WTC11 (cell line): ENCODE measurements around the gene ABCD2. TPM values are rescaled to one million over a fixed set of nuclear protein-coding genes. Genes with fewer than 3 reads are reported as not detected.

Experiments used
- ATAC-seq: fragments of 200-7000 bp; cut with Tn5 transposase; 2 replicates; pipeline ENCODE4 v1.10.0; 2021; ENCODE audit warnings: mild to moderate bottlenecking, moderate library complexity
- CTCF ChIA-PET: fragments of 300-600 bp; sonication (Branson Sonifier 250); formaldehyde crosslinking; loops from one replicate; lab custom pipeline; 2021; ENCODE audit warnings: antibody characterized with exemption; lab: Charles Lee
- POLR2A ChIA-PET: fragments of 350-600 bp; sonication (Branson Sonifier 250); formaldehyde crosslinking; loops from one replicate; lab custom pipeline; 2021; ENCODE audit warnings: antibody characterized with exemption; lab: Charles Lee
- DNase-seq: peaks from one replicate; pipeline ENCODE4 v3.0.0; 2021; ENCODE audit warnings: low spot score
- H3K27ac Mint-ChIP-seq: 2 replicates; pipeline ENCODE4 v1.8.0; 2021; ENCODE audit warnings: mixed read lengths
- H3K27me3 Mint-ChIP-seq: 2 replicates; pipeline ENCODE4 v1.8.0; 2021; ENCODE audit warnings: low read depth, mild to moderate bottlenecking, moderate library complexity, mixed read lengths
- H3K36me3 Mint-ChIP-seq: 2 replicates; pipeline ENCODE4 v1.8.0; 2021; ENCODE audit warnings: mixed read lengths
- H3K4me1 Mint-ChIP-seq: 2 replicates; pipeline ENCODE4 v1.8.0; 2022; ENCODE audit warnings: mixed read lengths
- H3K4me3 Mint-ChIP-seq: 2 replicates; pipeline ENCODE4 v1.8.0; 2021; ENCODE audit warnings: mild to moderate bottlenecking, moderate library complexity, mixed read lengths
- H3K9me3 Mint-ChIP-seq: 2 replicates; pipeline ENCODE4 v1.8.0; 2021; ENCODE audit warnings: mixed read lengths
- AR ChIP-seq: fragments of 250-450 bp; sonication (Bioruptor Pico); IDR thresholded peaks from 2 replicates; pipeline ENCODE4 v1.9.0; 2021; ENCODE audit warnings: mild to moderate bottlenecking
- ARID4B ChIP-seq: sonication (generic); formaldehyde crosslinking; IDR thresholded peaks from 2 replicates; pipeline ENCODE4 v1.8.0; 2023; ENCODE audit warnings: missing genetic modification reagents, mild to moderate bottlenecking, borderline replicate concordance
- CDX4 ChIP-seq: fragments of 250-450 bp; sonication (Bioruptor Pico); IDR thresholded peaks from 2 replicates; pipeline ENCODE4 v1.9.0; 2021; ENCODE audit warnings: moderate library complexity, mild to moderate bottlenecking, inconsistent platforms, borderline replicate concordance
- CREM ChIP-seq: sonication (generic); formaldehyde crosslinking; IDR thresholded peaks from 2 replicates; pipeline ENCODE4 v1.8.1; 2022; ENCODE audit warnings: mild to moderate bottlenecking, missing genetic modification reagents, moderate library complexity
- EMX1 ChIP-seq: fragments of 250-450 bp; sonication (Bioruptor Pico); IDR thresholded peaks from 2 replicates; pipeline ENCODE4 v1.8.0; 2021; ENCODE audit warnings: mild to moderate bottlenecking
- ESRRA ChIP-seq: sonication (generic); formaldehyde crosslinking; IDR thresholded peaks from 2 replicates; pipeline ENCODE4 v1.8.1; 2022; ENCODE audit warnings: mild to moderate bottlenecking, missing genetic modification reagents, borderline replicate concordance
- FOXK1 ChIP-seq: sonication (generic); formaldehyde crosslinking; IDR thresholded peaks from 2 replicates; pipeline ENCODE4 v1.8.0; 2022; ENCODE audit warnings: mild to moderate bottlenecking, moderate library complexity, missing genetic modification reagents
- GRHL2 ChIP-seq: fragments of 250-450 bp; sonication (Bioruptor Pico); IDR thresholded peaks from 2 replicates; pipeline ENCODE4 v1.8.0; 2022; ENCODE audit warnings: mild to moderate bottlenecking, moderate library complexity; ENCODE audit not compliant: insufficient replicate concordance, severe bottlenecking
- GTF2I ChIP-seq: fragments of 250-450 bp; sonication (Bioruptor Pico); conservative IDR thresholded peaks from 2 replicates; pipeline ENCODE4 v1.4.0; 2021; ENCODE audit warnings: mild to moderate bottlenecking
- KAT7 ChIP-seq: sonication (generic); formaldehyde crosslinking; IDR thresholded peaks from 2 replicates; pipeline ENCODE4 v1.8.1; 2023; ENCODE audit warnings: missing genetic modification reagents, mild to moderate bottlenecking, borderline replicate concordance
- NFATC4 ChIP-seq: fragments of 250-450 bp; sonication (Bioruptor Pico); IDR thresholded peaks from 2 replicates; pipeline ENCODE4 v1.9.0; 2021; ENCODE audit warnings: mild to moderate bottlenecking
- NFYB ChIP-seq: sonication (generic); formaldehyde crosslinking; conservative IDR thresholded peaks from 2 replicates; pipeline ENCODE4 v1.8.0; 2022; ENCODE audit warnings: low read depth, missing genetic modification reagents
- NR1H2 ChIP-seq: sonication (generic); formaldehyde crosslinking; IDR thresholded peaks from 2 replicates; pipeline ENCODE4 v1.9.0; 2021; ENCODE audit warnings: mild to moderate bottlenecking, moderate library complexity, missing genetic modification reagents
- NR2C2 ChIP-seq: sonication (generic); formaldehyde crosslinking; IDR thresholded peaks from 2 replicates; pipeline ENCODE4 v1.8.0; 2022; ENCODE audit warnings: mild to moderate bottlenecking, missing genetic modification reagents
- NR3C1 ChIP-seq: sonication (generic); formaldehyde crosslinking; conservative IDR thresholded peaks from 2 replicates; pipeline ENCODE4 v1.8.1; 2023; ENCODE audit warnings: low read depth, mild to moderate bottlenecking, missing genetic modification reagents
- RORB ChIP-seq: fragments of 250-450 bp; sonication (Bioruptor Pico); IDR thresholded peaks from 2 replicates; pipeline ENCODE4 v1.9.0; 2021; ENCODE audit warnings: mild to moderate bottlenecking
- SMAD4 ChIP-seq: sonication (generic); formaldehyde crosslinking; IDR thresholded peaks from 2 replicates; pipeline ENCODE4 v1.8.0; 2022; ENCODE audit warnings: mild to moderate bottlenecking, missing genetic modification reagents
- TP53 ChIP-seq: sonication (generic); formaldehyde crosslinking; IDR thresholded peaks from 2 replicates; pipeline ENCODE4 v1.8.1; 2023; ENCODE audit warnings: mild to moderate bottlenecking, missing genetic modification reagents
- ZNF121 ChIP-seq: sonication (generic); formaldehyde crosslinking; IDR thresholded peaks from 2 replicates; pipeline ENCODE4 v1.8.0; 2023; ENCODE audit warnings: missing genetic modification reagents
- ZNF512 ChIP-seq: sonication (generic); formaldehyde crosslinking; IDR thresholded peaks from 2 replicates; pipeline ENCODE4 v1.8.1; 2022; ENCODE audit warnings: missing genetic modification reagents, borderline replicate concordance
- ZNF671 ChIP-seq: fragments of 250-450 bp; sonication (Bioruptor Pico); IDR thresholded peaks from 2 replicates; pipeline ENCODE4 v1.8.0; 2021; ENCODE audit warnings: mild to moderate bottlenecking
- total RNA-seq: library from RNA; stranded (reverse); gene quantifications from 3 replicates; pipeline ENCODE4 v1.2.3, GENCODE V29; 2021
- TF ChIP-seq, protein P1 (sequence below): fragments of 250-450 bp; sonication (Bioruptor Pico); IDR thresholded peaks from 2 replicates; pipeline ENCODE4 v2.1.2; 2022; ENCODE audit warnings: mild to moderate bottlenecking, moderate library complexity
- TF ChIP-seq, protein P2 (sequence below): sonication (generic); formaldehyde crosslinking; IDR thresholded peaks from 2 replicates; pipeline ENCODE4 v1.8.0; 2022; ENCODE audit warnings: mild to moderate bottlenecking, missing genetic modification reagents

ABCD2 gene
- total RNA-seq, 1 experiment from 2014 or later = not detected

DNA sequence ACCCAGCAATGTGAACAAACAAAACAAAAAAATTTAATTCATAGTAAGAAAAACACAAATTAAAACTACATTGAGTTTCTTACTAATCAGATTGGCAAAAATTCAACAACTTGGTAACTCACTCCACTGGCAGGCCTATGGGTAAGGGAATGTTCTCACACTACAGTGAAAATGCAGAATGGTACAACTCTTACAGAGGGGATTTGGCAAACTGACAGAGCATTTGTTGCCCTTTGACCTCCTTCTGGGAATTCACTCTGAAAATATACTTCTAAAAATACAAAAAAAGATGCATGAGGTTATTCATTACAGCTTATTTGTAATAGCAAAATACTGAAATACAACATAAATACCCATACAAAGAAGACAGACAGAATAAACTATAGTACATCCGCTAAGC, 32.8 kb downstream of the ABCD2 start:
- ATAC-seq = no peak

DNA sequence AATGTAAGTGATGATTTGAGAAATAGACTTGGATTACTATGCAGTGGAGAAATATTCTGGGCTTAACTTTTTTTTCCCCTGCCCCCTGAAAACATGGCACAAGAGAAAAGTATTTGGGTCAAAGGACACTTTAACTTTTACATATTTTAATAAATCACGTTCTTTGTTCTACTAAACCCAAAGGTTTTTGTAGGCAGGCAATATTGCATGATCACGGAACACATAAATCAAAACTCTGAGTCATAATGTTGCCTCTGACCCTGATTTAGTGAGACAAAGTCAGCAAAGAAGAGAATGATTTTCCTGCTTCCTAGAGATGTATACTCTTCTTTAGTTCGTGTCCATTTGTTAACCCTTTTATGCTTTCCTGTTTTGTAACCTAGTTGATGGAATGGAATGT, 38.0 kb downstream of the ABCD2 start:
- POLR2A ChIA-PET = no interaction called here
- ATAC-seq (no peak), DNase-seq (no peak)
- Mint-ChIP-seq H3K4me3 (no peak overlapping the region), H3K9me3 (0 out of 2 replicates have a peak, but pooled peaks cover 4% of the 10 kb centered on the region), H3K27ac (no peak overlapping the region), H3K27me3 (no peaks in the 10 kb centered on the region), H3K4me1 (no peaks in the 10 kb centered on the region), H3K36me3 (no peaks in the 10 kb centered on the region)
- no peak for TF ChIP-seq CDX4
- TF ChIP-seq KAT7 (CRISPR knock-in tag) = no peak
- TF ChIP-seq ESRRA (CRISPR knock-in tag) = no peak
- TF ChIP-seq CREM (CRISPR knock-in tag) = no peak
- TF ChIP-seq GTF2I (CRISPR knock-in tag) = no peak
- TF ChIP-seq AR = no peak
- TF ChIP-seq, protein P1, sequence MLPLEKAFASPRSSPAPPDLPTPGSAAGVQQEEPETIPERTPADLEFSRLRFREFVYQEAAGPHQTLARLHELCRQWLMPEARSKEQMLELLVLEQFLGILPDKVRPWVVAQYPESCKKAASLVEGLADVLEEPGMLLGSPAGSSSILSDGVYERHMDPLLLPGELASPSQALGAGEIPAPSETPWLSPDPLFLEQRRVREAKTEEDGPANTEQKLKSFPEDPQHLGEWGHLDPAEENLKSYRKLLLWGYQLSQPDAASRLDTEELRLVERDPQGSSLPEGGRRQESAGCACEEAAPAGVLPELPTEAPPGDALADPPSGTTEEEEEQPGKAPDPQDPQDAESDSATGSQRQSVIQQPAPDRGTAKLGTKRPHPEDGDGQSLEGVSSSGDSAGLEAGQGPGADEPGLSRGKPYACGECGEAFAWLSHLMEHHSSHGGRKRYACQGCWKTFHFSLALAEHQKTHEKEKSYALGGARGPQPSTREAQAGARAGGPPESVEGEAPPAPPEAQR = no peak
- TF ChIP-seq NFYB = no peak
- TF ChIP-seq, protein P2, sequence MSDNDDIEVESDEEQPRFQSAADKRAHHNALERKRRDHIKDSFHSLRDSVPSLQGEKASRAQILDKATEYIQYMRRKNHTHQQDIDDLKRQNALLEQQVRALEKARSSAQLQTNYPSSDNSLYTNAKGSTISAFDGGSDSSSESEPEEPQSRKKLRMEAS = no peak
- TF ChIP-seq ZNF512 (CRISPR knock-in tag) = no peak
- no peak for TF ChIP-seq ARID4B (CRISPR knock-in tag)
- no peak for TF ChIP-seq GRHL2
- TF ChIP-seq TP53 (CRISPR knock-in tag) = no peak
- TF ChIP-seq NR1H2 (CRISPR knock-in tag) = no peak
- TF ChIP-seq NFATC4 (CRISPR knock-in tag) = no peak
- no peak for TF ChIP-seq ZNF671 (CRISPR knock-in tag)
- TF ChIP-seq NR2C2 (CRISPR knock-in tag) = no peak
- no peak for TF ChIP-seq ZNF121 (CRISPR knock-in tag)
- no peak for TF ChIP-seq EMX1 (CRISPR knock-in tag)
- CTCF ChIA-PET = no interaction called here

More for the DNA sequence above, 32.8 kb downstream of the ABCD2 start:
- Mint-ChIP-seq H3K4me1 (no peaks in the 10 kb centered on the region), H3K4me3 (no peak overlapping the region), H3K36me3 (no peaks in the 10 kb centered on the region), H3K9me3 (peaks cover 8% of the 10 kb centered on the region; the same call in 1 of the 2 replicates), H3K27me3 (no peaks in the 10 kb centered on the region), H3K27ac (no peak overlapping the region)
- TF ChIP-seq NR3C1 (CRISPR knock-in tag) (no peak), NR2C2 (CRISPR knock-in tag) (no peak), FOXK1 (CRISPR knock-in tag) (no peak), SMAD4 (CRISPR knock-in tag) (no peak), RORB (CRISPR knock-in tag) (no peak)
- ChIA-PET CTCF (no interaction called here), POLR2A (no interaction called here)
- no peak for DNase-seq
